ENCODE measurements around the gene TANC1.

- TF ChIP-seq CTCF (conservative IDR thresholded peaks at IDR 0.05 in 1 of 2, IDR thresholded peaks at IDR 0.05 in 1 of 2; ENCODE audit: extremely low read depth in 1 of 2, insufficient read depth in 1 of 2, low read depth in 1 of 2, low read length in 2 of 2) (no peak), EZH2 (IDR thresholded peaks at IDR 0.05; ENCODE audit: borderline replicate concordance, low read length) (no peak)
These were observed 112.2 kb downstream of the TANC1 start for GRCh38 chr2:159080641-159081040.
